Embryonic facial prominence (tissue), 1 donor: Measurements from ENCODE around the gene TCF23.
"Not testable (repeated sequence)": the region's sequence is repeated elsewhere in the genome, so short reads cannot be mapped to it uniquely, and the experiment has no call there.

Experiments
- DNase-seq: peaks from one replicate; pipeline ENCODE4 v3.0.0-alpha.2; 2016; ENCODE audit errors: extremely low spot score

The TCF23 gene

GRCh38 chr2:27148801-27149439, at the start of gene TCF23:
Gene TCF23 (plus strand): TSS chr2:27149004. CDS start chr2:27149134, 130 bp downstream.
- no peak for DNase-seq

GRCh38 chr2:27099334-27099955, 49.4 kb upstream of the TCF23 start:
- no peak for DNase-seq

DNA sequence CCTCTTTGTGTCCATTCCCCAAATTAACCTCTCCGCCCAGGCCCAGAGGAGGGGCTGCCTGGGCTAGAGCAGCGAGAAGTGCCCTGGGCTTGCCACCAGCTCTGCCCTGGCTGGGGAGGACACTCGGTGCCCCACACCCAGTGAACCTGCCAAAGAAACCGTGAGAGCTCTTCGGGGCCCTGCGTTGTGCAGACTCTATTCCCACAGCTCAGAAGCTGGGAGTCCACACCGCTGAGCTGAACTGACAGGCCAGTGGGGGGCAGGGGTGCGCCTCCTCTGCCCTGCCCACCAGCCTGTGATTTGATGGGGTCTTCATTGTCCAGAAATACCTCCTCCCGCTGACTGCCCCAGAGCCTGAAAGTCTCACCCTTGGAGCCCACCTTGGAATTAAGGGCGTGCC, 48.8 kb upstream of the TCF23 start:
- no peak for DNase-seq

- DNase-seq = no peak
Measured at GRCh38 chr2:27102329-27102728, 46.5 kb upstream of the TCF23 start.

- no peak for DNase-seq
Measured at GRCh38 chr2:27105981-27106380, 42.8 kb upstream of the TCF23 start.

DNA sequence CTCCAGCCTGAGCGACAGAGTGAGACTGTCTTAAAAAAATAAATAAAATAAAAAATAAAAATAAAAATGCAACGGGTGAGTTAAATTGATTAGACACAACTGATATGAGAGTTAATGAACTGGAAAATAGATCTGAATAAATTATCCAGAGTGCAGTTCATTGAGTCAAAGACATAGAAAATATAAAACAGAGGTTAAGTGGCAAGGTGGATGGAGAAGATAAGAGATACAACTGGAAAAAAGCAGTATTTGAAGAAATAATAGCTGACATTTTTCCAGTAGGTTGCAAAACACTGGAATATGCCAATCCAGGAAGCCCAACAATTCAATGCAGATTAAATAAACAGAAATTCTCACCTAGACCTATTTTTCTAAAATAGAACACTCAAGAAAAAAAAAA, 40.6 kb upstream of the TCF23 start:
- DNase-seq = no peak

GRCh38 chr2:27109083-27109482, 39.7 kb upstream of the TCF23 start:
- no peak for DNase-seq

DNA sequence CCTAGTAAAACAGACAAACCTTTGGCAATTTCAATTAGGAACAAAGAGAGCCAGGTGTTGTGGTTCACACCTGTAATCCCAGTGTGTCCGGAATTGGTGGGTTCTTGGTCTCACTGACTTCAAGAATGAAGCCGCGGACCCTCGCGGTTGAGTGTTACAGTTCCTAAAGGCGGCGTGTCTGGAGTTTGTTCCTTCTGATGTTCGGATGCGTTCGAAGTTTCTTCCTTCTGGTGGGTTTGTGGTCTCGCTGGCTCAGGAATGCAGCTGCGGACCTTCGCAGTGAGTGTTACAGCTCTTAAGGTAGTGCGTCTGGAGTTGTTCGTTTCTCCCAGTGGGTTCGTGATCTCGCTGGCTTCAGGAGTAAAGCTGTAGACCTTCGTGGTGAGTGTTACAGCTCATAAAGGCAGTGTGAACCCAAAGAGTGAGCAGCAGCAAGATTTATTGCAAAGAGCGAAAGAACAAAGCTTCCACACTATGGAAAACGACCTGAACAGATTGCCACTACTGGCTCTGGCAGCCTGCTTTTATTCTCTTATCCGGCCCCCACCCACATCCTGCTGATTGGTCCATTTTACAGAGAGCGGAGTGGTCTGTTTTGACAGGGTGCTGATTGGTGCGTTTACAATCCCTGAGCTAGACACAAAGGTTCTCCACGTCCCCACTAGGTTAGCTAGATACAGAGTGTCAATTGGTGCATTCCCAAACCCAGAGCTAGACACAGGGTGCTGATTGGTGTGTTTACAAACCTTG, 38.0 kb upstream of the TCF23 start:
- not testable (repeated sequence) for DNase-seq

DNA sequence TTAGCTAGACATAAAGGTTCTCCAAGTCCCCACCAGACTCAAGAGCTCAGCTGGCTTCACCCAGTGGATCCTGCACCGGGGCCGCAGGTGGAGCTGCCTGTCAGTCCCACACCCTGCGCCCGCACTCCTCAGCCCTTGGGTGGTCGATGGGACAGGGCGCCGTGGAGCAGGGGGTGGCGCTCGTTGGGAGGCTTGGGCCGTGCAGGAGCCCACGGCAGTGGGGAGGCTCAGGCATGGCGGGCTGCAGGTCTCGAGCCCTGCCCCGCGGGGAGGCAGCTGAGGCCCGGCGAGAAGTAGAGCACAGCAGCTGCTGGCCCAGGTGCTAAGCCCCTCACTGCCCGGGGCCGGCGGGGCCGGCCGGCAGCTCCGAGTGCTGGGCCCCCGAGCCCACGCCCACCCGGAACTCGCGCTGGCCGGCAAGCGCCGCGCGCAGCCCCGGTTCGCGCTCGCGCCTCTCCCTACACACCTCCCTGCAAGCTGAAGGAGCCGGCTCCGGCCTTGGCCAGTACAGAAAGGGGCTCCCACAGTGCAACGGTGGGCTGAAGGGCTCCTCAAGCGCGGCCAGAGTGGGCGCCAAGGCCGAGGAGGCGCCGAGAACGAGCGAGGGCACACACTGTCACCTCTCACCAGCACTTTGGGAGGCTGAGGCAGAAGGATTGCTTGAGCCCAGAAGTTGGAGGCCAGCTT, 37.3 kb upstream of the TCF23 start:
- DNase-seq = not testable (repeated sequence)

- no peak for DNase-seq
Measured at GRCh38 chr2:27115519-27115918, 33.3 kb upstream of the TCF23 start.

DNA sequence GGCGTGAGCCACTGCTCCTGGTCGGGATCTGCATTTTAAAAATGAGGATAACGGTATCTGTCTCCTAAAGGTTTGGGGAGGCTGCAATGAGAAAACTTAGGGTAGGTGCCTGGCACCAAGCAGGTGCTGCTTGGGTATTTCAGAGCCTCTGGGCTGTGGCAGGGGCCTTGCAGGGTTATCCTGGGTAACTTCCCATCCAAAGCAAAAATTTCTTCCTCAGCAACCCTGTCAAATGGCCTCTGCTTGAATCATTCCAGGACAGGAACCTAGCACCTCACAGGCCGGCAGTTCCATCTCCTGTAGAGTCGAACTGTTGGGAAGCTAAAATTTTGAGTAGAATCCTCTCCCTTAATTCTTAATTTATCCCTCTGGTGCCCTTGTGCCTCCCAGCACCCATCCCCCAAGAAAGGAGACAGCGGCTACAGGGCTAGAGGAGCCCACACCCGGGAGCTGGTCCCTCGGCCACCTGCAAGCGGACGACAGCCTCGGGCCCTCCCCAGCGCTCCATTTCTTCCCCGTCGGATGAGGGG, 30.7 kb upstream of the TCF23 start:
- no peak for DNase-seq

GRCh38 chr2:27118525-27119329, 30.1 kb upstream of the TCF23 start, which contains the start of gene CGREF1:
Gene CGREF1 (minus strand): TSS chr2:27119128. CDS start chr2:27104366, 14,762 bp downstream.
- DNase-seq = no peak

GRCh38 chr2:27119330-27119670, 29.5 kb upstream of the TCF23 start:
- DNase-seq = not testable (repeated sequence)

GRCh38 chr2:27121906-27122305, 26.9 kb upstream of the TCF23 start:
- no peak for DNase-seq

DNA sequence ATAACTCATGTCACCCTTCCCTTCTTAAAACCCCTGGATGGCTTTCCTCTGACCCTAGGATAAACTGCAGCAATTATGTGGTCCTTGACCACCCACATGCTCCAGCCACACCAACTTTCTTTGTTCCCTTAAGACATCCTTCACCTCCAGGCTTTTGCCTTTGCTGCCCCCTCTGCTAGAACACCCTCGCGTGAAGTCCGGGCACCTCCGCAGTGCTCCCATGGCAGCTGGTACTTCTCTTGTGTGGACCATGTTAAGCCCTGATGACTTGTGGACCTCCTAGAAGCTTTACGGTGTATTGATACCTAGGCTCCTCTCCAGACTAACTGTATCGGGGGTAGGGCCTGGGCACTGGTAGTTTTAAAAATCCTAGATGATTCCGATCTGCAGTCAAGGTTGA, 26.0 kb upstream of the TCF23 start:
- DNase-seq = no peak

DNA sequence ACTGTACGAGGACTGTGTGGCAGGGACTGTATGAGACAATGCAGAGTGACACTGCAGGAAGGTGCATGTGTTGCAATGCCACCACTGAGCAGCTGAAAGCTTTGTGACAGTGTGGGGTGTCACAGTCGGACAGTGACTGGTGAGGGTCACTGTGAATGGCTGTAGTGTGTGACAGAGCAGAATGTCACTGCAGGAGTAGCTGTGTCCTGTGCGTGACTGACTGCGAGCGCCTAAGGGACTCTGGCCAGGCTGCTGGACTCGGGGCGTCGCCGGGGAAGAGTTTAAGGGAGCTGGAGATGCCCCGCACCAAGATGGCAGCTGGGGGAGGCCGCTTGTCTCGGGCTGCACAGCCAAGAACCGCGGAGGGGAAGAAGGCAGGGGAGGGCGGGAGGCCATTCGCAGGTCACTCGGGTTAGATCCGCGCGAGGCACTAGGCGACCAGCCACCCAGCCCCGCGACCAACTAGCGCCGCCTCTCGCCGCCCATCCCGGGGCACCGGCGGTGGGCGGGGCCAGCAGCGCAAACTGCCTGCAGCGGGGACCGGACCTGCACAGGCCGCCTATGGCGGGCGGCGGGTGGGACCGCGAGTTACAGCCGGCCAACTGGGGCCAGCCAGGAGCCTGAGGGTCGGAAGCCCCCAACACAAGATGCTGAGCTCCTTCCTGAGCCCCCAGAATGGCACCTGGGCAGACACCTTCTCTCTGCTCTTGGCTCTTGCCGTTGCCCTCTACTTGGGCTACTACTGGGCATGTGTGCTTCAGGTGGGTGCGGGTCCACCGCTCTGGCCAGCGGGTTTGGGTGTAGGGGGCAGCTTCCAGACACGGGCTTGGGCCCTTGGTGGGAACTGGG, 25.3 kb upstream of the TCF23 start, which contains the start of gene ABHD1:
Gene ABHD1, plus strand, starts transcription at position 514 of the 849 bp plus-strand sequence. Its CDS starts 134 bp downstream, at position 648.
- no peak for DNase-seq

DNA sequence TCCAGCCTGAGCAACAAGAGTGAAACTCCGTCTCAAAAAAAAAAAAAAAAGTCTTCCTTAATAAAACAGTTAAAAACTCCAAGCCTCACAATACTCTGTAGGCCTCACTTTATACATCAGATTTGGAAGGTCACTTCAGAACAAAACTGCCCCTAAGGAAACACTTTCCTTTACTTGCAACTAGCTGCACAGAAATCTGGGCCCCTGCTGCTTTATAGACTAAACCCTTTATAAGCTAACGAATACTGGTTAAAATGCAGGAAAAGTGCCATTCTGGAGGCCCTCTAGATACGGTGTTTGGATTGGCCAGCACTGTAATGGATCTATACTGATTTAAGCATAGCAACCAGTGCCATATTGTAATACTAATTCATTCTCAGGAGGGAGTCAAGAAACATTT, 23.7 kb upstream of the TCF23 start:
- DNase-seq = no peak

DNA sequence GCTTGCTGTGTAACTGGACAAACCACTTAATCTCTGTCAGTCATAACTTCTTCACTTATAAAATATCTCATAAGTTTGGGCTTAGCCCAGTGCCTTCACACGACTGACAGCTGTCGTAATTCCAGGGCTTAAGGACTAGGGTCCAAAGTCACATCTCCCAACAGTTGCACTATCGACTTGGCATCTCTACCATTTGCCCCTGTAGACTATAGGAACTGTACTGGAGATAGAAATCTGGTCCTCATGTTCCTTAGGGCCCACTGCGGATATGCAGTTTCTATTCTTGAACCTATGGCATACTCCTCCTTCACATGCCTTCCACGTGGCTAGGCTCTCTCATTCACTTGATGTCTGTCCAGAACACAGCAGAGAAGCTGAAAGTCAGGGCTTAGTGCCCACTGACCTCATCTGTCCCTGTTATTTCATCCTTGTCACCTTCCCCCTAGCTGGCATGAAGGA, 22.5 kb upstream of the TCF23 start:
- DNase-seq = no peak

DNA sequence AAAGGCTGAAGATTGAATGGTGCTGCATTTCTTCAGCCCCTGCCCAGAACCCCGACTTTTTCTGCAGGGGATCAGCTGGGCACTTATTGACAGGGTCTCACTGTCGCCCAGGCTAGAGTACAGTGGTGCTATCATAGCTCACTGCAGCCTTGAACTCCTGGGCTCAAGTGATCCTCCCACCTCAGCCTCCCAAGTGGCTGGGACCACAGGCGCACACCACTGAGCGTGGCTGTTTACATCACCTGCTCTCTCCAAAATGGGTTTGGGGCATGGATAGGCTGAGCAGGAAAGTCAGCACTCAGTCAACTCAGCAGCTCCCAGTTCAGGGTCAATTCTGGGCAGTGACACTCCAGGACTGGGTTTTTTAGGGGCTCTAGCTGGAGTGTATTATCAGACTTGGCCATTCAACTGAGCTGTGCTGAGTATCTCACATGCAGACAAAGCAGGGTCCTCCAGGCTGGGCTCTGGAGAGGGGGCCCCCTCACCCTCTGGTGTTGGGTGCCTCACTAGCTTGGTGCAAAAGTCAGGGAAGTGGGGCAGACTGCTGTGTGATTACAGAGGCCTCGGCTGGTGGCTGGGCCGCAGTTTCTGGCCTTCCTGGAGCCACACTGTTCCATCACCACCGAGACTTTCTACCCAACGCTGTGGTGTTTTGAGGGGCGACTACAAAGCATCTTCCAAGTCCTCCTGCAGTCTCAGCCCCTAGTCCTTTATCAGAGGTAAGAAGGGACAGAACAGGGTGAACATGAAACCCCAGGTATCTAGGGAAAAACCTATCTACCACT, 20.7 kb upstream of the TCF23 start:
- no peak for DNase-seq
